ENCODE results near the gene PLCH1. TPM values are rescaled to one million over a fixed set of nuclear protein-coding genes. Genes with fewer than 3 reads are reported as not detected.
A peak's percentile ranks its signal among the peaks of the same experiment; 100 is the strongest.

PLCH1 gene
- total and polyA plus RNA-seq, 2 of the 13 experiments (the other 11 are each of a cell fraction or from before 2014, with no cell fraction given), result 2.0 to 3.0 TPM

- TF ChIP-seq ZBTB40 (IDR thresholded peaks at IDR 0.05) (no peak), ZBTB40 (CRISPR knock-in tag; IDR thresholded peaks at IDR 0.05) (no peak), ISL2 (CRISPR knock-in tag; IDR thresholded peaks at IDR 0.05) (0 out of 2 replicates have a peak, but pooled peaks have one; percentile 24), SP140L (CRISPR knock-in tag; IDR thresholded peaks at IDR 0.05; ENCODE audit: borderline replicate concordance) (0 out of 2 replicates have a peak, but pooled peaks have one; percentile 58), HMG20B (CRISPR knock-in tag; conservative IDR thresholded peaks at IDR 0.05) (no peak), ZNF280B (CRISPR knock-in tag; IDR thresholded peaks at IDR 0.05; ENCODE audit: borderline replicate concordance) (peak; percentile 11; the same call in 1 of the 2 replicates), ZFP90 (CRISPR knock-in tag; IDR thresholded peaks at IDR 0.05; ENCODE audit: borderline replicate concordance) (no peak), ZNF256 (CRISPR knock-in tag; conservative IDR thresholded peaks at IDR 0.05) (no peak), ZFP91 (CRISPR knock-in tag; IDR thresholded peaks at IDR 0.05; ENCODE audit: borderline replicate concordance) (peak; percentile 70; the same call in 1 of the 2 replicates), ZUFSP (CRISPR knock-in tag; IDR thresholded peaks at IDR 0.05; ENCODE audit: borderline replicate concordance) (no peak), SIN3B (IDR thresholded peaks at IDR 0.05; ENCODE audit: low read length) (no peak), ARNT2 (CRISPR knock-in tag; IDR thresholded peaks at IDR 0.05; ENCODE audit: low read depth) (peak; percentile 17; the same call in 1 of the 2 replicates), RCOR2 (CRISPR knock-in tag; IDR thresholded peaks at IDR 0.05) (peak; percentile 46; the same call in 1 of the 2 replicates), ZNF615 (CRISPR knock-in tag; IDR thresholded peaks at IDR 0.05; ENCODE audit: borderline replicate concordance) (0 out of 2 replicates have a peak, but pooled peaks have one; percentile 52), PHF21A (CRISPR knock-in tag; IDR thresholded peaks at IDR 0.05) (peak; percentile 61; the same call in 1 of the 2 replicates)
These were observed at the start of gene PLCH1 (continued) for GRCh38 chr3:155744626-155745324.

Measured in HepG2 (cell line).